ENCODE results near the gene CD180. TPM values are rescaled to one million over a fixed set of nuclear protein-coding genes. Genes with fewer than 3 reads are reported as not detected.

The CD180 gene
- total RNA-seq, 1 donor from 2014 or later, result not detected

- DNase-seq, result no peak
- no peak overlapping the region for H3K4me3 Mint-ChIP-seq (ENCODE audit: unreplicated experiment)
- no peaks in the 10 kb centered on the region for H3K4me1 Mint-ChIP-seq (ENCODE audit: low read depth, unreplicated experiment)
- no peak overlapping the region for H3K27ac Mint-ChIP-seq (ENCODE audit: unreplicated experiment)
- H3K36me3 Mint-ChIP-seq (ENCODE audit: unreplicated experiment), result no peaks in the 10 kb centered on the region
- H3K27me3 Mint-ChIP-seq (ENCODE audit: unreplicated experiment), result no peaks in the 10 kb centered on the region
- no peaks in the 10 kb centered on the region for H3K9me3 Mint-ChIP-seq (ENCODE audit: unreplicated experiment)
- TF ChIP-seq CTCF (IDR thresholded peaks at IDR 0.05; ENCODE audit: partially characterized antibody, unreplicated experiment), result no peak
Observed at GRCh38 chr5:67166460-67167285, 29.9 kb downstream of the CD180 start.

- Mint-ChIP-seq H3K27me3 (ENCODE audit: unreplicated experiment) (no peaks in the 10 kb centered on the region), H3K4me1 (ENCODE audit: low read depth, unreplicated experiment) (peaks cover 2% of the 10 kb centered on the region), H3K9me3 (ENCODE audit: unreplicated experiment) (no peaks in the 10 kb centered on the region), H3K4me3 (ENCODE audit: unreplicated experiment) (no peak overlapping the region), H3K27ac (ENCODE audit: unreplicated experiment) (no peak overlapping the region), H3K36me3 (ENCODE audit: unreplicated experiment) (no peaks in the 10 kb centered on the region)
- TF ChIP-seq CTCF (IDR thresholded peaks at IDR 0.05; ENCODE audit: partially characterized antibody, unreplicated experiment), result peak; percentile 60
- peak; percentile 86 for DNase-seq
Observed at GRCh38 chr5:67165526-67166459, 30.8 kb downstream of the CD180 start.

GRCh38 chr5:67164856-67165525 is 31.6 kb downstream of the CD180 start:
- Mint-ChIP-seq H3K27ac (ENCODE audit: unreplicated experiment) (no peak overlapping the region), H3K36me3 (ENCODE audit: unreplicated experiment) (no peaks in the 10 kb centered on the region), H3K27me3 (ENCODE audit: unreplicated experiment) (no peaks in the 10 kb centered on the region), H3K4me1 (ENCODE audit: low read depth, unreplicated experiment) (peaks cover 2% of the 10 kb centered on the region), H3K4me3 (ENCODE audit: unreplicated experiment) (no peak overlapping the region), H3K9me3 (ENCODE audit: unreplicated experiment) (no peaks in the 10 kb centered on the region)
- no peak for TF ChIP-seq CTCF (IDR thresholded peaks at IDR 0.05; ENCODE audit: partially characterized antibody, unreplicated experiment)
- DNase-seq, result no peak

- peaks cover 2% of the 10 kb centered on the region for H3K4me1 Mint-ChIP-seq (ENCODE audit: low read depth, unreplicated experiment)
- DNase-seq, result no peak
- no peak overlapping the region for H3K27ac Mint-ChIP-seq (ENCODE audit: unreplicated experiment)
Observed at GRCh38 chr5:67163863-67164595, 32.6 kb downstream of the CD180 start.

More at GRCh38 chr5:67163863-67164595, 32.6 kb downstream of the CD180 start:
- H3K36me3 Mint-ChIP-seq (ENCODE audit: unreplicated experiment), result no peaks in the 10 kb centered on the region
- no peak for TF ChIP-seq CTCF (IDR thresholded peaks at IDR 0.05; ENCODE audit: partially characterized antibody, unreplicated experiment)
- no peaks in the 10 kb centered on the region for H3K9me3 Mint-ChIP-seq (ENCODE audit: unreplicated experiment)
- no peaks in the 10 kb centered on the region for H3K27me3 Mint-ChIP-seq (ENCODE audit: unreplicated experiment)
- H3K4me3 Mint-ChIP-seq (ENCODE audit: unreplicated experiment), result no peak overlapping the region
